IPS-18a (cell line): Measurements from ENCODE around the gene PSMB11.

ENCODE experiments used
- H3K27ac ChIP-seq: one replicate; pipeline ENCODE4 v1.5.1; 2013; ENCODE audit warnings: low read length
- H3K27me3 ChIP-seq: one replicate; pipeline ENCODE4 v1.6.1; 2013; ENCODE audit warnings: mild to moderate bottlenecking, low read length; ENCODE audit not compliant: control insufficient read depth, insufficient read depth
- H3K36me3 ChIP-seq: one replicate; pipeline ENCODE4 v1.6.1; 2013; ENCODE audit warnings: low read depth, low read length; ENCODE audit not compliant: control insufficient read depth
- H3K4me1 ChIP-seq: one replicate; pipeline ENCODE4 v1.6.1; 2013; ENCODE audit warnings: low read depth, low read length; ENCODE audit not compliant: control insufficient read depth
- H3K4me3 ChIP-seq: one replicate; pipeline ENCODE4 v1.5.1; 2013; ENCODE audit warnings: low read length
- H3K9ac ChIP-seq: one replicate; pipeline ENCODE4 v1.6.1; 2013; ENCODE audit warnings: mild to moderate bottlenecking, low read length, moderate library complexity
- H3K9me3 ChIP-seq: one replicate; pipeline ENCODE4 v1.6.1; 2013; ENCODE audit warnings: low read depth, low read length; ENCODE audit not compliant: control insufficient read depth

PSMB11 gene

DNA sequence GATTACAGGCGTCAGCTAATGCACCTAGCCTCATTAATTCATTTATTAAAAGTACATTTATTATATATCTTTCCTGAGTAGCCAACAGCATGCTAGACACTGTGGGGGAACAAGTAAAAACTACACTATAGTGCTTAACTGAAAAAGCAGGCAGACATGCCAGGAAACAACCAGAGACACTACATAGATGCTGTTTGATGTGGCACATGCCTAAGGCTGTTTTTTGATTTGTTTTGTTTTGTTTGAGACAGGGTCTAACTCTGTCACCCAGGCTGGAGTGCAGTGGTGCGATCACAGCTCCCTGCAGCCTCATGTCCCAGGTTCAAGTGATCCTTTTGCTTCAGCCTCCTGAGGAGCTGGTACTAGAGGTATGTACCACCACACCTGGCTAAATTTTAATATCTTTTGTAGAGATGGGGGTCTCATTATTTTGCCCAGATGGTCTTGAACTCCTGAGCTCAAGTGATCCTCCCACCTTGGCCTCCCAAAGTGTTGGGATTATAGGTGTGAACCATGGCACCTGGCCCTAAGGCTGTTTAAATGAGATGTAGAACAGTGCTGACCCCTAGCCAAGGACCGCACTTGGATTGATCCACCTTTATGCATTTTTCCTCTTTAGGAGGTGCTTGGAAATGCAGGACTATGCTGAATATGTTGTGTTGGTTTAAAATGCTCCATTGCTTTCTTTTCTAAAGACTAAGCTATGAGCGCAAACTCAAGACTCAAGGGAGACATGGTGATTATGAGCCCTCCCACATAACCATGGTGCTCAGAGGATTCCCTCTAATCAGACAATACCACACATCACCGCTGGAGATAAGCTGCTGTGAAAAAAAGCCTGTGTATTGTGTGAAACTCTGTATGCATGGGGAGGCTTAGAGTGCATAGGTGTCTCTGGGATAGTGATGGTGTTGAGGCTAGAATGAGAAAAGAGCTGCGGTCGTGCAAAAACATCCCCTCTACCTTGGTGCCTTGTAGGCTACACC, 21.6 kb upstream of the PSMB11 start:
- Histone ChIP-seq H3K4me3 (no peak overlapping the region), H3K9ac (no peak overlapping the region), H3K4me1 (no peaks in the 10 kb centered on the region)

DNA sequence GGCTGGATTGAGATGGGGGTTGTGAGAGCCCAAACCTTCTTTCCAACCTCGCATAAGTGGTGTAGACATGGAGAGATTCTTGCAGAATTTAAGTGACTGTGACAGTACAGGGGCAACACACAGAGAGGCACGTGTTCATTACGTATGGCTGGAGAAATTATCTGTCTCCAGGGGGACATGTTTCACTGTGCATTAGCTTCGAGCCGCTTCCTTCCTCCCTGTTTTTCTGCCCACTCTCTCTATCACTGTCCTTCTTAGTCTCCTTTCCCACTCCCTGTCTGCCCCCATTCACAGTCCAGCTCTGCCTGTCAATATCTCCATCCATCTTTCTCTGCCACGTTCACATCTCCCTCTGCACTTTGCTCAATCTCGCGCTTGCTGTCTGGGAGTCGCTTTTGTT, 20.6 kb upstream of the PSMB11 start:
- Histone ChIP-seq H3K36me3 (peaks cover 19% of the 10 kb centered on the region), H3K4me1 (no peaks in the 10 kb centered on the region), H3K9me3 (no peaks in the 10 kb centered on the region), H3K9ac (no peak overlapping the region), H3K4me3 (no peak overlapping the region), H3K27ac (no peak overlapping the region), H3K27me3 (no peaks in the 10 kb centered on the region)

More for the DNA sequence above, 21.6 kb upstream of the PSMB11 start:
- Histone ChIP-seq H3K9me3 (no peaks in the 10 kb centered on the region), H3K27me3 (no peaks in the 10 kb centered on the region), H3K27ac (no peak overlapping the region), H3K36me3 (peaks cover 9% of the 10 kb centered on the region)

DNA sequence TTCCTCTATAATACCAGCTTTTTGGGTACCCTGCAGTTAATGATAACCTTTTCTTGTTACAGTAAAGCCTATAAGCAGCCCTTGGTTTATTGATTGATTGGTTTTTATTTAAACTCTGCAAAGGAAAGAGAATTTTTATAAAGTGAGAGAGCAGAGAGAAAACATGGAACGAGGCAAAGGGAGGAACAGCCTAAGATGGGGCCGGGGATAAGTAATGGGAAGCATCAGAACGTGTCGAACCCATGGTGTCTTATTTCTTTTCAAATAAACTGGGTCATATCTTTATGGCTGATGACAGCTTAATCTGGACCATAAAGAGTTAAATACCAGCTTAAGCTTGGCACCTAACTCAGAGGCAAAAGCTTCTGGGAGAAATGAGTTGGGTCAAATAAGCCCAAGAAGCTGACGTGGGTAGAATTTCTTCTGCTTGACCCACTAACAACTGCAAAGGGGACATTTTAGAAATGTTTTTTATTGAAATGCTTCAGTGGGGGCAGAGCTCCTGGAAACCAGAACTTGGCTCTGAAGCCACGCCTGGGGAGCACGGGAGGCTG, 20.0 kb upstream of the PSMB11 start:
- Histone ChIP-seq H3K27ac (no peak overlapping the region), H3K9me3 (no peaks in the 10 kb centered on the region), H3K36me3 (peaks cover 19% of the 10 kb centered on the region), H3K4me3 (no peak overlapping the region), H3K9ac (no peak overlapping the region), H3K27me3 (no peaks in the 10 kb centered on the region), H3K4me1 (no peaks in the 10 kb centered on the region)

DNA sequence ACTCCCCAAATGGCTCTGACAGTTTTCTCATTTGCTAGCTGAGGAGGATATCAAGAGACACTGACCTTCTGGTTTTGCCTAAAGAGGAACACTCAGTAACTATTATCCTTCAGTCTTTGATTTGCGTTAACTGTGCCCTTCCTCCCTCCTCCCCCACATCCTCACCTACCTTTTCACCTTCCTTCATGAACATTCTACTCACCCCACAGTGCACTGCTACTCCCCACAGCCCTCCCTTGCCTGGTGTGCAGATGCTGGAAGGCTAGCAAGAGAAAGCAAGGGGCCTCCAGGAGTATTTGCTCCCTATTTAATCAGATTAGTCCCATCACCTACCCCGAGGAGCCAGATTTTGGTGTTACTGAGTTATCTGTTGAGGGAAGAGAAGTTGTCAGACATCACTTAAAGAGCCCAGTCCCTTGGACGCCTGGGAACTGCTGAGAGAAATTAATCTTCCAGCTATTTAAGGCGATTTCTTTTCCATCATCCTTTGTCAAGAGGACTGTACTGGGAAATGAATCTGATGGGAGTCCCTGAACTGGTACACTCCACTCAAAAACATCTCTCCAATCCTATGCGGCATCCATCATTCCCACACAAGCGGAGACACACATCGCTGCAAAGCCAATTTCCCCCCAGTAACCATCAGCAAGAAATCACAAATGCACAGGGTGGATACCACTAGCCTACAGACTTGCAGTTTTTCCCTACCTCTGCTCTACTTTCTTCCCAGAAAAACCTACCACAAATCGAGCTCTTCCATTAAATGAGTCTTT, 18.8 kb upstream of the PSMB11 start:
- H3K27ac ChIP-seq = no peak overlapping the region
- peaks cover 25% of the 10 kb centered on the region for H3K36me3 ChIP-seq
- H3K9ac ChIP-seq = no peak overlapping the region
- no peaks in the 10 kb centered on the region for H3K9me3 ChIP-seq
- H3K4me3 ChIP-seq = no peak overlapping the region
- no peaks in the 10 kb centered on the region for H3K27me3 ChIP-seq
- no peaks in the 10 kb centered on the region for H3K4me1 ChIP-seq

DNA sequence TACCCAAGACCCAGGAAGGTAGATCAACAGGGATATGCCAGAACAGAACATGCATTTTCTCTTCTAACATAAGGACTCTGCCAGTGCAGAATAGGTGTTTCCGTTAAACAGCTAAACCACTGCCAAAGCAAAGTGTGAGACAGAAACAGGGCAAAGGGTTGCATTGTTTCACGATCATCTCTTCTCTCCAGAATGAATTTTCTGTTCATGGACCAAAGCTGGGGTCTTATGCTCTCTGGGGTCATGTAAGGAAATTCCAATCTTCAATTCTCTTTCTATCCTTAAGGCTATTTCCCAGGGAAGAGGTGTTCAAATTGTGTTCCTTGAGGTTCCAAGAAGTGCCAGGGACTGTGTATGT, 18.2 kb upstream of the PSMB11 start:
- Histone ChIP-seq H3K4me3 (no peak overlapping the region), H3K9me3 (no peaks in the 10 kb centered on the region), H3K27me3 (no peaks in the 10 kb centered on the region), H3K36me3 (peaks cover 30% of the 10 kb centered on the region), H3K4me1 (no peaks in the 10 kb centered on the region), H3K27ac (no peak overlapping the region), H3K9ac (no peak overlapping the region)

DNA sequence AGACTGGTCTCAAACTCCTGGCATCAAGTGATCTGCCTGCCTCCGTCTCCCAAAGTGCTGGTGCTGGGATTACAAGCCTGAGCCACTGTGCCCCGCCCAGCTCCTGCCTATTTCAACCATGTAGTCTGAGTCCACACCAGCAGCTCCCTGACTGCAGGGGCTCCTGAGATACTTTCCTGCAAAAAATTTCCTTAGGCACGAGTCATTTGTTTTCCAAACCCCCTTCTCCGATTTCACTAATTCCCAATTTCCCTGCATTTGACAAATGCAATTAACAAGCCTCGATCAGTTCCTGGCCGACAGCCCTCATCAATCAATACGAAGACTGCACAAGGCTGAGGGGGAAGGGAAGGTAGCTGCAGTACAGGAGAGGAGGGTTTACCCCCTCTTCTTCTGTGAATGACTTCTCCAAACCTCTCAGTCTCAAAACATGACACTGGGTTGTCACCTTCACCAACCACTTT, 17.4 kb upstream of the PSMB11 start:
- no peak overlapping the region for H3K4me3 ChIP-seq
- no peaks in the 10 kb centered on the region for H3K27me3 ChIP-seq
- H3K36me3 ChIP-seq = peaks cover 38% of the 10 kb centered on the region
- no peaks in the 10 kb centered on the region for H3K4me1 ChIP-seq
- H3K27ac ChIP-seq = no peak overlapping the region
- H3K9ac ChIP-seq = no peak overlapping the region
- no peaks in the 10 kb centered on the region for H3K9me3 ChIP-seq

DNA sequence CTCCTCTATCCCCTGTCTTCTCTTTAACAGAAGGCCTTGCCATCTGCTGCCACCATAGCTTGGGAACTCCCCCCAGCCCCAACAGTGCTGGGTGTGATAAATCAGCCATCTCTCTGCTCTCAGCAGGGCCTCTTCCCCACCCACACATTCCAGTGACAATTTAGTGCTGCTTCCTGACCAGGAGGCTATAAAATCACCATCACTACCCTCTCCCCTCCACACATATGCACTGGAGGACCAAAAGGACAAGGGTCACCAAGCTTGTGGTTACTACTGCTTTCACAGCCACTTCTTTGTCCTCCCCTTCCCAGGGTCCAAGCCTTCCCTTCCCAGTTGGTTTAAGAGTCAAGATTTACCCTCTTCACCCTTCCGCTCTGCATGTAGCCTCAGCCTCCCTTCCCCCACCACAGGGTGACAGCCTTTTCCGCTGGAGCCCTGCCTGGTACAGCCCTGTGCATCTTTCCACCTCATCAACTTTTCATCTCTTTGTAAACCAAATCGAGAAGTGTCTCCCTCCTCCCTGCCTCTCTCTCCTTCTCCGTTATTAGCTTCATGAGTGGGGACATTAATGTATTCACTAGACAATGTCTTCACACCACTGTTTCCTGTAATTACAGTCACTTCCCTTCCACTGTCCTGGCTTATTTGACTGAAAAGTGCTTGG, 16.7 kb upstream of the PSMB11 start:
- Histone ChIP-seq H3K9ac (no peak overlapping the region), H3K27ac (no peak overlapping the region), H3K9me3 (no peaks in the 10 kb centered on the region), H3K36me3 (peaks cover 38% of the 10 kb centered on the region), H3K4me1 (no peaks in the 10 kb centered on the region), H3K4me3 (no peak overlapping the region), H3K27me3 (no peaks in the 10 kb centered on the region)

DNA sequence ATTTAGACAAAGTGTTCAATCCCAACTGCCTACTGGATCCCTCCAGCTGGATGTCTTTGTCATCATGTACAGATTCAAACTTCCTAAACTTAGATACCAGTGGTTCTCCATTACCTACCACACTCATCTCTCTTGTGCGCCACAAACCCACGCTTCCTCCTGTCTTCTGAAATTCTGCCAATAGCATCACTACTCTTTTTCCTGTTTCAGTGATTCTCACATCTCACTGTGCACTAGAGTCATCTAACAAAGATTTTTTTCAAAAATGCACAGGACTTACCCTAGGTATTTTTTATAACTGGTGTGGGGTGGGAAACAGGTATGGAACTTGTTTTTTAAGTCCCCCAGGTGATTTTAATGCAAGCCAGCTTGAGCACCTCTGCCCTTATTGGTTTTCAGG, 13.2 kb upstream of the PSMB11 start:
- no peak overlapping the region for H3K4me3 ChIP-seq
- H3K9ac ChIP-seq = no peak overlapping the region
- H3K27me3 ChIP-seq = no peaks in the 10 kb centered on the region
- peaks cover 62% of the 10 kb centered on the region for H3K36me3 ChIP-seq
- no peak overlapping the region for H3K27ac ChIP-seq
- H3K4me1 ChIP-seq = peaks cover 5% of the 10 kb centered on the region
- no peaks in the 10 kb centered on the region for H3K9me3 ChIP-seq

- H3K4me1 ChIP-seq = peaks cover 8% of the 10 kb centered on the region
- peaks cover 49% of the 10 kb centered on the region for H3K36me3 ChIP-seq
- H3K4me3 ChIP-seq = no peak overlapping the region
- H3K9ac ChIP-seq = no peak overlapping the region
- no peaks in the 10 kb centered on the region for H3K9me3 ChIP-seq
- H3K27me3 ChIP-seq = no peaks in the 10 kb centered on the region
- H3K27ac ChIP-seq = no peak overlapping the region
These were observed 11.1 kb upstream of the PSMB11 start for GRCh38 chr14:23030936-23031335.

DNA sequence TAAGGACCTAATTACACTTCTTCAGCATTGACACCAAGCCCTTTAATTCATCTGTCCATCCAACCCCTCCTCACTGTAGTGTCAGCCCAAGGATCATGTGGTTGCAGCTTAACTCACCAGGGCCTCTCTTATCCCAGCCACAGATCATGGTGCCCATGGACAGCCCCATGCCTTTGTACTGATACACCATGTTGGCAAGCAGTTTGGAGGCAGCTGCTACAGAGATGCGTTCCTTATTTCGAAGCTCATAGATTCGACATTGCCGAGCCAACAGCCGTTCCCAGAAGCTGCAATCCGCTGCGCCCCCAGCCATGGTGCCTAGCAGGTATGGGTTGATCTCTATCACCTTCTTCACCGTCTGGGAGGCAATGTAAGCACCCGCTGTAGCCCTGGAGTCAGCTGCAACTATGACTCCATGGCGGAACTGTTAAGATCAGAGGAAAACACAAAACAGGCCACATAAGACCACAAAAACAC, 8.7 kb upstream of the PSMB11 start:
- peak overlapping the region; percentile 93 for H3K4me3 ChIP-seq
- H3K4me1 ChIP-seq = peaks cover 8% of the 10 kb centered on the region
- H3K9ac ChIP-seq = peak overlapping the region; percentile 98
- no peaks in the 10 kb centered on the region for H3K9me3 ChIP-seq
- peaks cover 37% of the 10 kb centered on the region for H3K36me3 ChIP-seq
- no peak overlapping the region for H3K27ac ChIP-seq
- H3K27me3 ChIP-seq = no peaks in the 10 kb centered on the region
